Mesenteric fat pad (tissue), 1 donor: ENCODE data around the gene ALG2. TPM values are rescaled to one million over a fixed set of nuclear protein-coding genes. Genes with fewer than 3 reads are reported as not detected.

Experiments
- DNase-seq: peaks from one replicate; pipeline ENCODE4 v3.0.0-alpha.2; 2020; ENCODE audit warnings: low spot score
- total RNA-seq: library from RNA; stranded (reverse); fragmentation: NEBNext Ultra II Directional; extraction: Animal tissue kit (Norgen Biotek cat#: 25700); gene quantifications from one replicate; pipeline ENCODE4 v1.2.1, GENCODE V29; 2021
- donor health status: DM: yes; HTN: yes; CAD: no.

The ALG2 gene
- total RNA-seq, 1 donor from 2014 or later = 37.1 TPM

GRCh38 chr9:99193466-99193821, 28.3 kb downstream of the ALG2 start:
- DNase-seq = no peak

- DNase-seq = no peak
Measured at GRCh38 chr9:99192786-99193465, 28.8 kb downstream of the ALG2 start.

GRCh38 chr9:99190597-99191283, 31.0 kb downstream of the ALG2 start:
- DNase-seq = no peak

GRCh38 chr9:99189887-99190596, 31.7 kb downstream of the ALG2 start:
- no peak for DNase-seq

GRCh38 chr9:99189186-99189585, 32.6 kb downstream of the ALG2 start:
- no peak for DNase-seq

- no peak for DNase-seq
Measured at GRCh38 chr9:99187311-99187710, 34.4 kb downstream of the ALG2 start.

- DNase-seq = no peak
Measured at GRCh38 chr9:99185934-99186333, 35.8 kb downstream of the ALG2 start.

- DNase-seq = no peak
Measured at GRCh38 chr9:99185348-99185632, 36.5 kb downstream of the ALG2 start.

GRCh38 chr9:99184475-99185347, 37.0 kb downstream of the ALG2 start:
- no peak for DNase-seq

- DNase-seq = no peak
Measured at GRCh38 chr9:99184110-99184474, 37.6 kb downstream of the ALG2 start.

- DNase-seq = no peak
Measured at GRCh38 chr9:99183616-99184015, 38.1 kb downstream of the ALG2 start.

GRCh38 chr9:99182356-99182755, 39.4 kb downstream of the ALG2 start:
- DNase-seq = no peak

- DNase-seq = no peak
Measured at GRCh38 chr9:99181621-99182020, 40.1 kb downstream of the ALG2 start.

- DNase-seq = no peak
Measured at GRCh38 chr9:99181206-99181605, 40.5 kb downstream of the ALG2 start.

GRCh38 chr9:99180662-99181061, 41.1 kb downstream of the ALG2 start:
- DNase-seq = no peak

GRCh38 chr9:99180199-99180598, 41.5 kb downstream of the ALG2 start:
- DNase-seq = no peak

- no peak for DNase-seq
Measured at GRCh38 chr9:99178912-99179872, 42.5 kb downstream of the ALG2 start.

GRCh38 chr9:99177576-99178366, 44.0 kb downstream of the ALG2 start:
- DNase-seq = no peak

GRCh38 chr9:99176527-99177013, 45.2 kb downstream of the ALG2 start:
- no peak for DNase-seq
